Measurements from ENCODE around the gene SRD5A1. TPM values are rescaled to one million over a fixed set of nuclear protein-coding genes. Genes with fewer than 3 reads are reported as not detected.

The SRD5A1 gene
- total RNA-seq, 1 donor from 2014 or later, result 8.0 TPM

DNA sequence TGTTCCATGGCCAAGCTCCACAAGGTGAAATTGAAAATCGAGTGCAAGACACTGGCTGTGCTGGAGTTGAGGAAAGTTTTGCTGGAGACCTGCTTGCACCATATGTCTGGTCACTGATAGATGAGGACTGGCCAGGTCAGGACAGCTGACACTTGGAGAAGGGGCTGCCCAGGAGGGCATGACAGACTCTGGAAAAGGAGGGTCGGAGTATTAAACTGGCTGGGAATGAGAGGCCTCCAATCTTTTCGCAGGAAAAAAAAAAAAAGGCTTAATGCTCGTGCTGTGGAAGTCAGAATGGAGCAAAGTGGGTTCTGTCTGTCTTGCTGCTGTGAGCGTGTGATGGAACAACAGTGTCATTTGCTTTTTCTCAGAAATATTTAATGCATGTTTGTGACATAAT is 85.5 kb downstream of the SRD5A1 start:
- intact Hi-C loops (cut with DNase I), result no loop called here
- no peak overlapping the region for H3K4me3 ChIP-seq
- no peaks in the 10 kb centered on the region for H3K27me3 ChIP-seq
- DNase-seq, result no peak
- H3K9me3 ChIP-seq, result no peaks in the 10 kb centered on the region
- no peak for ATAC-seq
- TF ChIP-seq, protein P1, sequence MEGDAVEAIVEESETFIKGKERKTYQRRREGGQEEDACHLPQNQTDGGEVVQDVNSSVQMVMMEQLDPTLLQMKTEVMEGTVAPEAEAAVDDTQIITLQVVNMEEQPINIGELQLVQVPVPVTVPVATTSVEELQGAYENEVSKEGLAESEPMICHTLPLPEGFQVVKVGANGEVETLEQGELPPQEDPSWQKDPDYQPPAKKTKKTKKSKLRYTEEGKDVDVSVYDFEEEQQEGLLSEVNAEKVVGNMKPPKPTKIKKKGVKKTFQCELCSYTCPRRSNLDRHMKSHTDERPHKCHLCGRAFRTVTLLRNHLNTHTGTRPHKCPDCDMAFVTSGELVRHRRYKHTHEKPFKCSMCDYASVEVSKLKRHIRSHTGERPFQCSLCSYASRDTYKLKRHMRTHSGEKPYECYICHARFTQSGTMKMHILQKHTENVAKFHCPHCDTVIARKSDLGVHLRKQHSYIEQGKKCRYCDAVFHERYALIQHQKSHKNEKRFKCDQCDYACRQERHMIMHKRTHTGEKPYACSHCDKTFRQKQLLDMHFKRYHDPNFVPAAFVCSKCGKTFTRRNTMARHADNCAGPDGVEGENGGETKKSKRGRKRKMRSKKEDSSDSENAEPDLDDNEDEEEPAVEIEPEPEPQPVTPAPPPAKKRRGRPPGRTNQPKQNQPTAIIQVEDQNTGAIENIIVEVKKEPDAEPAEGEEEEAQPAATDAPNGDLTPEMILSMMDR (IDR thresholded peaks at IDR 0.05), result no peak
- H3K4me1 ChIP-seq, result peaks cover 75% of the 10 kb centered on the region
- no peak overlapping the region for H3K27ac ChIP-seq
- H3K36me3 ChIP-seq, result no peaks in the 10 kb centered on the region

DNA sequence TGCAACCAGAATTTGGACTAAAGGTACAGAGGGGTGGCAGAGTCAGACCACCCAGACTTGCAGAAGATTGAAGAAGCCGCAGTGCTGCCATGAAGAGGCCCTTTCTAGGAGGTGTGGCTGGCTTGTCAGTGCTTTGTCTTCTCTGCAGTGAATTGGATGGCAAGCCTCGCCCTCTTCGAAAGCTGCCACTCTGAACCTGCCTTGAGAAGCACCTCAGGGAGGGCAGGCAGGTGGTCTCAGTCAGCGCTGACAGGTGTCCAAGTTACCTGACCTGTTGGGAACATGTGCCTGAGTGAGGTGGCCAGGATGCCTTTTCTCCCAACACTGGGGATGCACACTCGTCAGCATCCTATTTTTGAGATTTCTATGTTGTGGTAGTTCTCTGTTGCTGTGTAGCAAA is 86.2 kb downstream of the SRD5A1 start:
- intact Hi-C loops (cut with DNase I), result no loop called here
- peaks cover 82% of the 10 kb centered on the region for H3K4me1 ChIP-seq
- H3K27ac ChIP-seq, result no peak overlapping the region
- no peaks in the 10 kb centered on the region for H3K27me3 ChIP-seq
- H3K36me3 ChIP-seq, result no peaks in the 10 kb centered on the region
- no peak for DNase-seq
- H3K9me3 ChIP-seq, result no peaks in the 10 kb centered on the region
- TF ChIP-seq, protein P1 (IDR thresholded peaks at IDR 0.05), result no peak
- no peak overlapping the region for H3K4me3 ChIP-seq
- no peak for ATAC-seq

DNA sequence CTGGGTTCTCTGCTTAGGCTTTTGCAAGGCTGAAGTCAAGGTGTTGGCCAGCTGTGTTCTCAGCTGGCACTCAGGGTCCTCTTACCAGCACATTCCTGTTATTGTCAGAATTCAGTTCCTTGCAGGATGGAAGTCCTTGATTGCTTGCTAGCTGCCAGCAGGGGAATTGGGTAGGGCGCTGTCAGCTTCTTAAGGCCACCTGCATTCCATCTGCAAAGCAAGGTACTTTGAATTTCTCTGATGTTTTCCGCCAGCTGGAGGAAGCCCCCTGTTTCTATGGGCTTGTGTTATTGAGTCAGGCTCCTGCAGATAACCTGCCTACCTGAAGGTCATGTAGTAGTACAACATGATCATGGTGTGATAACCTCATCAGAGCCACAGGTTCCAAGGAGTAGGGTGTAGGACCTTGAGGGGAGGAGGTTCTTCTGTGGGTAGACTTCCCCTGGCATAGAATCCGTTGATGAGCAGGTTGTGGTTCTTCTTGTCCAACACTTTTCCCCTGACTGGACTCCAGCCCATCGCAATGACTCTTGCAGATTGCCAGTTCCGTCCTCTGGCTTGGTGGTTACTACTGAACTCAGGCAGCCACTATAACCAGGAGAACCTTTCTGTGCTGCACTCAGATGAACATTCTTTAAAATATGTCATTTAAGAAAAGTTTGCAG is 86.8 kb downstream of the SRD5A1 start:
- ATAC-seq (peak; percentile 55), DNase-seq (peak; percentile 31)
- H3K36me3 ChIP-seq, result no peaks in the 10 kb centered on the region
- intact Hi-C loops (cut with DNase I), result no loop called here
- H3K27ac ChIP-seq, result no peak overlapping the region
- no peaks in the 10 kb centered on the region for H3K9me3 ChIP-seq
- H3K27me3 ChIP-seq, result no peaks in the 10 kb centered on the region
- peaks cover 84% of the 10 kb centered on the region for H3K4me1 ChIP-seq
- TF ChIP-seq, protein P1 (IDR thresholded peaks at IDR 0.05), result no peak
- H3K4me3 ChIP-seq, result no peak overlapping the region

DNA sequence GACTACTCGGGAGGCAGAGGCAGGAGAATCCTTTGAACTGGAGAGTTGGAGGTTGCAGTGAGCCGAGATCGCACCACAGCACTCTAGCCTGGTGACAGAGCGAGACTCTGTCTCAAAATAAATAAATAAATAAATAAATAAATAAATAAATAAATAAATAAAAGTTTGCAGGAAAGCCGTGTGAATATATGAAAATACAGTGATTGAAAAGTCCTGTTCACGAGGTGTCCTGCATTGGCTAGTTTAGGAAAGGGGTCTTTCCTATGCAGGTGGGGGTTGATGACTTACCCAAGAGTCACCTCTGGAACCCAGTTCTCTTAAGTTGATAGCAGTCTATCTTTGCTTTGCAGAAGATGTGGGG is 87.3 kb downstream of the SRD5A1 start:
- TF ChIP-seq, protein P1 (IDR thresholded peaks at IDR 0.05), result no peak
- Histone ChIP-seq H3K27me3 (no peaks in the 10 kb centered on the region), H3K9me3 (no peaks in the 10 kb centered on the region), H3K27ac (peak overlapping the region; percentile 67), H3K4me1 (peaks cover 79% of the 10 kb centered on the region), H3K4me3 (no peak overlapping the region), H3K36me3 (no peaks in the 10 kb centered on the region)
- DNase-seq, result no peak
- intact Hi-C loops (cut with DNase I), result no loop called here
- no peak for ATAC-seq

DNA sequence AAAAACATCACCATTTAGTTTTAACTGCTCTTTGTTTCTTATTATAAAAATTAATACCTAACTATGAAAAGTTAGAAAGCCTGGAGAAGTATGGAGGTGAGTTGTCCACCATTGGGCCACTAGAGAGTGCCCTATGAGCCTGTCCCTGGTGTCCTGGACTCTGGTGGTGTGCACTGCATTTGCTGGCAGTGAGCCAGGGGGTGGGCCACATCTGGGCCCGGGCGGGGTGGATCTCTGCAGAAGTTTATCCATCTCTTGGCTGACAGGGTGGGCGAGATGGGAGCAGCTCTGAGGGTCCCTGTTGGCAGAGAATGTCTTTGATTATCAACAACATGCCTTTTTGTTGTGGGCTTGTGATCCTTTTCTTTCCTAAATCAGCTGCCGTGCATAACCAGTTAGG is 88.2 kb downstream of the SRD5A1 start:
- TF ChIP-seq, protein P1 (IDR thresholded peaks at IDR 0.05), result no peak
- H3K4me3 ChIP-seq, result no peak overlapping the region

DNA sequence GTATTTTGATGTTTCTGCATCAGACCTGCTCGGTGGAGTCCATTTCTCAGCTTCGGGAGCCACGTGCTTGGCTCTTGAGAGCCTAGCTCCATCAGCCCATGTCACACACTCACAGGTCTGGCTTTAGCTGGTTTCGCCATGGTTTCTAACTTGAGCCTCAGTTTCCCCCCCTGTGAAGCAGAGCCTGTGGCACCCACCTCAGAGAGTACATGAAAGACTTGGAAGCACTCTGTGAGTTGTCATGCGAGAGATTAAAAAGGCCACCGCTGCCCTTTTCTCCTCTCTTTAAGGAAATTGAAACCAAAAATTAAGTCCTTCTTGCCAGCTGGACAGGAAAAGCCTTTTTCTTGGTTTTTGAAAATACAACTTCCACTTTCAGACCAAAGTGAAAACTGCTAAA is 88.8 kb downstream of the SRD5A1 start:
- no peak for ATAC-seq
- H3K4me1 ChIP-seq, result peaks cover 64% of the 10 kb centered on the region
- H3K27me3 ChIP-seq, result no peaks in the 10 kb centered on the region
- TF ChIP-seq, protein P1 (IDR thresholded peaks at IDR 0.05), result no peak
- no peak for DNase-seq
- no peaks in the 10 kb centered on the region for H3K36me3 ChIP-seq
- peak overlapping the region; percentile 32 for H3K4me3 ChIP-seq
- intact Hi-C loops (cut with DNase I), result no loop called here
- no peaks in the 10 kb centered on the region for H3K9me3 ChIP-seq
- peak overlapping the region; percentile 67 for H3K27ac ChIP-seq

More for the DNA sequence above, 88.2 kb downstream of the SRD5A1 start:
- intact Hi-C loops (cut with DNase I), result no loop called here
- Histone ChIP-seq H3K27me3 (no peaks in the 10 kb centered on the region), H3K27ac (peak overlapping the region; percentile 67), H3K36me3 (no peaks in the 10 kb centered on the region), H3K4me1 (peaks cover 70% of the 10 kb centered on the region), H3K9me3 (no peaks in the 10 kb centered on the region)
- ATAC-seq (no peak), DNase-seq (peak; percentile 63)
